HG02840 (cell line): ENCODE results near the gene ASTN2.

ENCODE experiments used
- ATAC-seq: cut with Tn5 transposase; IDR thresholded peaks from one replicate; pipeline ENCODE4 v1.9.1; 2021; ENCODE audit warnings: mild to moderate bottlenecking, moderate library complexity, moderate number of reproducible peaks; ENCODE audit not compliant: unreplicated experiment, low FRiP score

ASTN2 gene

GRCh38 chr9:117187498-117187897 is 227.4 kb downstream of the ASTN2 start:
- no peak for ATAC-seq

DNA sequence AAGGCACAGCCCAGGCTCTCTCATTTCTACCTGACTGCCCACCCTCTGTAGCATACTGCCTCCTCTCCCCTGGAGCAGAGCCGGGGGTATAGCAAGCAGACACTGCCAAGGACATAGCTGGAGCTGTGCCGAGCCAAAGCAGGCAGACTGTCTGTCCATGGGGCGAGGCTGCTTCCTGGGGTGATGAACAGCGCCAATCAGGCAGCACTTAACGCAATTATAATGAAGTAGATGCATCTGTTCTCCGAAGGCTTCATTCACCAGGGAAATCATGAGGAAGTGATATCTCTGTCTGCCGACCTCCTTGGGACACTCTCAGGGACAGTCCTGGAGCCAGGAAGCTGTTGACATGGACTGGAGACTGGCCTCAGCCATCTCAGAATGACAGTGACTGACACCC is 230.7 kb downstream of the ASTN2 start:
- ATAC-seq, result no peak

GRCh38 chr9:117182046-117182445 is 232.8 kb downstream of the ASTN2 start:
- ATAC-seq, result no peak

DNA sequence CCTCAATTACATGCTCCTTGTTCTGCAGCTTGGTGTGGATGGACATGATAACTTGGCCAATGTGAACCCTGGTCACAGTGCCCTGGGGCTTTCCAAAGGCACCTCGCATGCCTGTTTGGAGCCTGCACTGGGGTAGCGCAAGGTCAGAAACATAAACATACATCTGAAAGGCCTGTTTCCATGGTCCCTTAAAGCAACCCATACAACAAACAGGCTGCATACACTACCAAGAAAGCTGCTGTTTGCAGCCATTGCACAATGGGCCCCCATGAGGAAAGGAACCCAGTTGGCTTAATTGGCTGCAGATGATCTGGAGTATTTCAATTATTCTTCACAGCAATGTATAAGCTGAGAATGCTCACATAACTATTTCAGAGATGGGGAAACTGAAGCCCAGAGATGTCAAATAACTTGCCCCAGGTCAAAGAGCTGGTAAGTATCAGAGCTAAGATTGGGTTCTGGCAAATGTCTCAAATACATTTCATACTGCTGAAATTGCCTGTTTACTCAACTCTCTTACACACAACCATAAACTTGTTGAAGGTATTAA is 233.9 kb downstream of the ASTN2 start:
- ATAC-seq, result no peak

DNA sequence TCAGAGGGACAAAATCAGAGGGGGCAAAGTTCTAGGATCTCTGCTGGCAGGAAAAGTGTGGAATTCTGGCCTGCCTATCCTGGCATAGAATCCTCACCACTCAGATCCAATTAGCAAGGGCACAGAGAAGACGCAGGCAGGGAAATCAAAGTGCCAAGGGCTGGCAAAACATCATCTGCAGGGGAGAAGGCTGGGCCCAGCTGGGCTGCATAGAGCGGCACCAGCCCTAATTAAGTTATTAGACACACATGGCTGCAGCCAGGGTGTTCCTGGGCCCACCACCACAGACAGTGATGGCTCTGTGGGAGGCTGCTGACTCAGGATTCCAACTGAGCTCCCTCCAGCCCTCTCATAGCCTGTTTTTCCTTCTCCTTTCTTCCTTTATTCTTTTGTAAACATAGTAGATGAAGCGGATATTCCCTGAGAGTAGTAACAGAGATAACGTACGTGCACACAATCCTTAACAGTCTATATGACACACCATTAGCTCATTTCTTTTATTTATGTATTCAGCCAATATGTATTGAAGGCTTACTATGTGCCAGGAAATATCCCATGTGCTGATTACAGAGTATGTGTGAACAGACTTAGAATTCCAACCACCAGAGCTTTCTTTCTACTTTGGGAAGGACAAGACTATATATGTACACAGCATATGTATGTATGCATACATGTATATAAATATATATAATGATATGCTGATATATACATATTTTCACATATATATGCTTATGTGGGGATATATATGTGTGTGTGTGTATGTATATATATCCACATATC is 236.1 kb downstream of the ASTN2 start:
- no peak for ATAC-seq

GRCh38 chr9:117170567-117170966 is 244.3 kb downstream of the ASTN2 start:
- no peak for ATAC-seq

DNA sequence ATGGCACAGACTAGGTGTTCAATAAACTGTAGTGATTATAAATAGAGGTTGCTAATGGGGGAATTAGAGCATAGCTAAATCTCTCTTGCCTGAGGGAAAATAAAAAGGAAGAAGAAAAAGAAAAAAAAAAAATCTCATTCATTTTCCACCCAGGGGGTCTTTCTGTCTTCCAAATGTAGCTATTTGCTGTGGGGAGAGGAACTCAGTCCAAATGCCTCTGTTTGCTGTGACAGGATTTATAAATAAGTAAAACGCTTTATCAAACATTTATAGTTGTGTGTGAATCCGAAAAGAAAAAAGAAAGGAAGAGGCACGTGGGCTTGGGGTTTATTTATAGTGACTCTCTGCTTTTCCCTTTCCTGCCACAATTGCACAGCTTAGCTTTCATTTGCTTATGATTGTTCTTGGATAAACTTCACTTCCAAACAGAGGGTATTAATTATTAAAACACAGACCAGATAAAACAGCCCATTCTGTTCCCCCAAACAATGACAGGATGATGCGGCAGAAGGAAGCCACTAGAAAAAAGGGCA is 245.7 kb downstream of the ASTN2 start:
- ATAC-seq, result no peak

- no peak for ATAC-seq
Observed at GRCh38 chr9:117164512-117164911, 250.3 kb downstream of the ASTN2 start.

- ATAC-seq, result no peak
Observed at GRCh38 chr9:117160254-117160653, 254.6 kb downstream of the ASTN2 start.

DNA sequence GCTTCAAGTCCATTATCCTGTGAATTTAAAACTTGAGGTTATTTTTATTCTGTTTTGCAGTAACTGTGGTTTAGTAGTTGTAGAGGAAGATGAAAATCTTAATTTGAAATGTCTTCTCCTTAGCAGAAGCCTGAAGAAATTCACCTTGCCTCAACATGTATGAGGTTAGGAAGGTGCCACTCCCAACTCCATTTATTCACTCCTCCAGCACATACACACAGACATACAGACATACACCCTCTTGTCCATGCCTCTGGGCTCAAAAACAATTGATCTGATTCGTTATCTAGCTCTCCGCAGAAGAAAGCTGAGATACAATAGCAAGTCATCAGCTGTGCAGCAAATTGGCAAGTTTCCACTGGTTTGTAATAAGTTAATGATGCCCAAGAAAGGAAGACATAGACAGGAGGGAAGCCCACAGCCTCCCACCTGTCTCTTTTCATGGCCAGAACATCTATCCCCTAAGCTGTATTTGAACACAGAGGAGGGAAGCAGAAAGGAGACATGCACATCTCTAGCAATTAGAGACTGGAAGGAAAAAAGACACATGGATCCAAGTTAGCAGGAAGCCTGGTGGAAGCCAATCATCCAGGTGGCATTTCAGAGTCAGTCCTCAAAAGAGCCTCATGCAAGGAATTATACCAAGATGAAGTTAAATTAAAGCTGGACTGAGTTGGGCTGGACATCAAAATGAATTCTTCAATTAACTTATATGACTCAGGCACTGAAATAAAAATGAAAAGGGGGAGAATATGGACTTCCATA is 257.9 kb downstream of the ASTN2 start:
- no peak for ATAC-seq

DNA sequence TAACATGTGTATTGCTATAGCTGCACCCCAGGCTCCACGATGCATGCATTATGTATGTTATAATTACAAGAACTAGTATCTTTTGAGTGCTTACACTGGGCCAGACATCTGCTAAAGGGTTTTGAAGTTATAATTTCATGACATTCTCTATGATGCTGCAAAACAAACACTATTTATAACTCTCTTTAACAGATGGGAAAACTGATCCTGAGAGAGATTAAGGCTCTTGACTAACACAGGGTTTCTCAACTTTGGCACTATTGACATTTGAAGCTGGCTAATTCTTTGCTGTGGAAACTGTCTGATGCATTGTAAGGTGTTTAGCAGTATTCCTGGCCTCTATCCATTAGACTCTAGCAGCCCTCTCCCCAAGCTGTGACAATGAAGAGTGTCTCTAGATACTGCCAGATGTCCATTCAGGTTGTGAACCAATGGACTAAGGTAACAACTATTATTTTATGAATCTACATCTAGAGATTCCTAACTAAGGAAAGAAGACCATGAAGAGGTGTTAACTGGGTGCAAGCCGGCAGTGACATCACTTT is 258.6 kb downstream of the ASTN2 start:
- no peak for ATAC-seq

DNA sequence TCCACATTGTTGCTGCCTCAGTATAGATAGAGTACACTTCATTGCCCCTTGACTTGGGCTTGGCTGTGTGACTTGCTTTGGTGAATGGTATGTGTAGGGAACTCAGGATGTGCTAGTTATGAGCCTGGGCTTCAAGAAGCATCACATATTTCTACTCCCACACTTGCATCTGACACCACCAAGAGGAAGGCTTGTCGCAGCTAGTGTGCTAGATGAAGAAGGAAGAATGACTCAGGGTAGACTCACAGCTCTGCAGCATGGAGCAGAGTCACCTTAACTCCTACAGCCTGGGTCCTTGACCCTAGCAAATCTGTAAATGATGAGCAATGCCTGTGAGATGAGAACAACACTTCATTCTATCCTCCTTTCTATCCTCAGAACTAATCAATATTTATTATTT is 261.8 kb downstream of the ASTN2 start:
- no peak for ATAC-seq

DNA sequence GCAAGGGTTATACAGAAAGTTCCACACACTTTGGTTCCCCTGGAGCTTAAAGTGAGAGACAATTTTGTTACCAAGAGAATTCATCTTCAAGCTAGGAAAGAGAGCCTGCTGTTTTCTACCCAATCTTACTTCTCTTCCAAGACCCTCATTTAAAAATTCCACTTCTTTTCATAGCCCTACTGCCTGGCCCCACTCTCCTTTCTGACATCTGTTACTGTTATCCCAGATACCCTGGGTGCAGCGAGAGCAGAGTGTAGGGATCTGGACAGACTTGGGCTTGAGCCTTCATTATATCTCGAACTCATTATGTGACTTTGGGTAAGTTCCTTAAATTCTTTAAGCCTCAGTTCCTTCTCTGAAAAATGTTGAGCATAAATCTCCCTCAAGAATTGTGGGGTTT is 263.1 kb downstream of the ASTN2 start:
- no peak for ATAC-seq

DNA sequence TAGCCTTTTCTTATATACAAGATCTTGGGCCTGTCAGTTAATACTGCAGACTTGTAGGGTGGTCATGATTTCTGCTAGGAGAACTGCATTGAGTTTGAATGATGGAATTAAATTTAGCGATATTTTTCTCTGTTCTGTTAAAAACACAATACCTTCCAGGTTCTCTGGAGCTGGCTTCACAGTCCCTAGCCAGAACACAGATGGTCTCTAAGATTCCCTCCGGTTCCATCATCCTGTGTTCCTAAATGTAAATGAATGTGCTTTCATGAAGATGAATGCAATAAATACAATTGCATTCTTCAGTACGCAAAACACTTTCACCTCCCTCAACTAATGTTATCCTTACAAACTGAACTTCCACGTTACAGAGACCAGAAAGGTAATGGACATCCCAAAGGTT is 264.9 kb downstream of the ASTN2 start:
- no peak for ATAC-seq

DNA sequence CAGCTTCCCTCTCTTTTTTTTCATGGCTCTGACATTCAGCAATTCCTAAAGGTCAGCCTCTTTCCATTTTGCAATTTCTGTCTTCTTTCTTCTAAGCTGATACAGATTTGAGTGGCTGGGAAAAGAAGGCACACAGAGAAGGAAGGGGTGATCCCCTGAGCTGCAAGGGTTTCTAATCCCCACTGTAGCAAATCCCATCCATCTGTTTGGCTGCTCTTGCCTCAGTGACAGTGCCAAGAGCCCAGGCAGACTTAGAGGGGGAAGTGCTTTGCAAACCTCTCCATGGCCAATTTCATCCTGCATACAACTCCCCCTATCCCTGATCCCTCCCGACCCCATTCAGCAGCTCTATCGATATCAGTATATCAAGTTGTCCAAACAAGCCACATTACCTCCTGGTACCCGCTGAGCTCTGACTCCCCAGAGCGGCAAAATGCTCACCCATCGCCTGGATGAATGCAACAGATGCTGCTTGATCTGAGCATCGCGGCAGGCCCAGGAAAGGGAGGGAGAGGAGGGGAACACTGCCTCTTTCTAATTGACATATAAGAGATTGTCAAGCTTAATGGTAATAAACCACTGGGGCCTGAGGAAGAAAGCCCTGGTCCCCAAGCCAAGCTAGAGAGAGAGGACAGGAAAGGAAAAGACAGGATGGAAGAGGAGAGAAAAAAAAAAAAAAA is 268.9 kb downstream of the ASTN2 start:
- ATAC-seq, result no peak

GRCh38 chr9:117145081-117145480 is 269.8 kb downstream of the ASTN2 start:
- ATAC-seq, result no peak

DNA sequence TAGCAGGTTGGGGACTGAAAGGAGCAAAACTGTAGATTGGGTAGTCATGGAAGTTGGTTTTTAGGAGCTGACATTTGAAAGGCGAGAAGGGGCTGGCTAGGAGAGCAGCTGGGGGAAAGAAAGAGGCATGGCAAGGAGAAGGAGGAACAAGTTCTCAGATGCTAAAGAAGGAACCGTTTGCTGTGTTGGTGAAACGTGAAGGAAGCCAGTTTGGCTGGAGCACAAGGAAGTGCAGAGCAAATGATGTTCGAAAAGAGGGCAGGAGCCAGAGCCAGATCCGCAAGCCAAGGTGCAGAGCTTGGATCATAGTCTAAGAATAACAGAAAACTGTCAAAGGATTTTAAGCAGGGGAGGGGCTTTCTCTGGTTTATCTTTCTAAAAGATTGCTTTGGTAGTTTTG is 276.6 kb downstream of the ASTN2 start:
- no peak for ATAC-seq

GRCh38 chr9:117136461-117136860 is 278.4 kb downstream of the ASTN2 start:
- no peak for ATAC-seq

GRCh38 chr9:117135501-117136098 is 279.3 kb downstream of the ASTN2 start:
- no peak for ATAC-seq

DNA sequence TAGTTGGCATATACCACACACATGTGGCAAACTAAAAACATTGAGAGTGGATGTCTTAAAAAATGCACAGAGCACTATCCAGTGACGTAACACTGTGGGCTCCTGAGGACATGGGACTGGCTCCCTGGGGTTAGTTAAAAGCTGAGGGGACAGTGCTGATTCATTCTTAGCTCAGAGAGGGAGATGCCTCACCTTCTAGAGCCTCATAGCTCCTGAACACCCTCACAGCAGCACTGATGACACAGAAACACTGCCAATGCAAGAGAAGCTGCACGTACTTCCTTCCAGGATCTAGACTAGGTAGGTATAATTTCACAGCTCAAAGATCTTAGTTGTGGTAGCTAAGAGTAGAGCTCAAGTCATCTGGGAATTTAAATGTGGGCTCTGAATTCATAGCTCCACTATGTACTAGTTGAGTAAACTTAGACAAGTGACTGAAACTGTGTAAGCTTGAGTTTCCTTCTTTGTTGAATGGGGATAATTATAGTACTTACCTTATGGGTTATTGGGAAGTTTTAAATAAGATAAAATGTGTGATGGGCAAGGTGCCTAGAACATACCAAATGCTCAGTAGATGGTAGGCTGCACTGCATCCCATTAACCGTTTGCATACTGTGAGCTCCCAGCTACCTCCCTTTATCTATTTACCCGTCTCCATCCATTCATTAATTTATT is 279.9 kb downstream of the ASTN2 start:
- no peak for ATAC-seq
